ENCODE measurements around the gene PPIL1.

DNA sequence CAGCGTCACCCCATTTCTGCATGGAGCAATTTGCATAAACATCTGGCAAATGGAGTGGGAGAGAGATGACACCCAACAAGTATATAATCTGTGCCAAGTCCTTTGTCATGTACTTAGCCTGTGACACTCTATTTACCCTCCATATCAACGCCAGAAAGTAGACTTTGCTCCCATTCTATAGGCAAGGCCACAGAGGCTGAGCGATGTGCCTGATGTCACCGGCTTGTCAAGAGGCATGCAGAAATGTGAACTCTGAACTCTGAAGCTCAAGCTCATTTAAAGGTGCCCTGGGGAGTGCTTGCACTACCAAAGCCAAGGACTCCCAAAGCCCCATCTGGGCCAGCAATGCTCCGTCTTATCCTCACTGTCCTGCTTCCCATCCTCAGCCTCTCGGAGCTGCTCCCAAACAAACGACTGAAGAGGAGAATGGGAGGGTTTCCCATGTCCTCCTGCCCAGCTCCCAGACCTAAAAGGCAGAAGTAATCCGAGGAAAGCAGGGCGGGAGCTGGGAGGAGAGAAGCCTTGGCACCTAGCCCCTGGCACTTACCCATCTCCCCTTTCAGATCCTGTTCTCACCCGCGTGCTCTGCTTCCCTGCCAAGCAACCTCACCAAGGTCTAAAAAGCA, 44.6 kb downstream of the PPIL1 start:
- TF ChIP-seq POLR2A (IDR thresholded peaks at IDR 0.05), result no peak
- TF ChIP-seq, protein P1, sequence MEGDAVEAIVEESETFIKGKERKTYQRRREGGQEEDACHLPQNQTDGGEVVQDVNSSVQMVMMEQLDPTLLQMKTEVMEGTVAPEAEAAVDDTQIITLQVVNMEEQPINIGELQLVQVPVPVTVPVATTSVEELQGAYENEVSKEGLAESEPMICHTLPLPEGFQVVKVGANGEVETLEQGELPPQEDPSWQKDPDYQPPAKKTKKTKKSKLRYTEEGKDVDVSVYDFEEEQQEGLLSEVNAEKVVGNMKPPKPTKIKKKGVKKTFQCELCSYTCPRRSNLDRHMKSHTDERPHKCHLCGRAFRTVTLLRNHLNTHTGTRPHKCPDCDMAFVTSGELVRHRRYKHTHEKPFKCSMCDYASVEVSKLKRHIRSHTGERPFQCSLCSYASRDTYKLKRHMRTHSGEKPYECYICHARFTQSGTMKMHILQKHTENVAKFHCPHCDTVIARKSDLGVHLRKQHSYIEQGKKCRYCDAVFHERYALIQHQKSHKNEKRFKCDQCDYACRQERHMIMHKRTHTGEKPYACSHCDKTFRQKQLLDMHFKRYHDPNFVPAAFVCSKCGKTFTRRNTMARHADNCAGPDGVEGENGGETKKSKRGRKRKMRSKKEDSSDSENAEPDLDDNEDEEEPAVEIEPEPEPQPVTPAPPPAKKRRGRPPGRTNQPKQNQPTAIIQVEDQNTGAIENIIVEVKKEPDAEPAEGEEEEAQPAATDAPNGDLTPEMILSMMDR (IDR thresholded peaks at IDR 0.05), result no peak
